K562 (cell line): ENCODE results near the gene SLC36A3. TPM values are rescaled to one million over a fixed set of nuclear protein-coding genes. Genes with fewer than 3 reads are reported as not detected.

Source experiments
- ATAC-seq: fragments of 200-7000 bp; cut with Tn5 transposase; 3 replicates; pipeline ENCODE4 v1.9.1; 2020; ENCODE audit warnings: moderate library complexity
- BruUV-seq: library from RNA; stranded (reverse); fragments of 400-500 nt; replicated peaks from 2 replicates; lab custom pipeline; 2021; lab: Mats Ljungman, UMichigan
- CTCF ChIA-PET: fragments of 300-600 bp; formaldehyde crosslinking; extraction: SDS; loops from one replicate; lab custom pipeline; 2021; ENCODE audit warnings: low intra/inter-chr PET ratio; lab: Yijun Ruan, JAX
- POLR2A ChIA-PET: fragments of 300-600, 350-650 bp; sonication (Branson Sonifier 250); formaldehyde crosslinking; extraction: SDS; loops from one replicate; lab custom pipeline; 2021; ENCODE audit warnings: antibody characterized with exemption, inconsistent platforms; lab: Yijun Ruan, JAX
- DNase-seq, 4 experiments: peaks; one replicate each; pipeline versions ENCODE4 v3.0.0 to v3.0.0-alpha.2; 2011 to 2018; ENCODE audit warnings: low spot score in 3 of 4, mixed read lengths in 3 of 4; ENCODE audit errors: extremely low read depth in 1 of 4
- FAIRE-seq: peaks from 2 replicates; lab custom pipeline; 2011; peaks lifted over from hg19 to GRCh38; lab: Jason Lieb, UNC
- H2AFZ ChIP-seq: 2 replicates; pipeline ENCODE4 v1.6.0; 2011; ENCODE audit warnings: low read depth, low read length, control low read depth, inconsistent platforms
- H3K27ac ChIP-seq: fragments of 200-600 bp; 3 replicates; pipeline ENCODE4 v1.8.0; 2011; ENCODE audit warnings: low read depth, mild to moderate bottlenecking, control low read depth, inconsistent platforms, low read length, moderate library complexity, mixed read lengths; ENCODE audit errors: extremely low read depth
- H3K27me3 ChIP-seq, 2 experiments: fragments of 300-600 bp in 1 of 2; 2 replicates in 1 of 2; 3 replicates in 1 of 2; pipeline versions ENCODE4 v1.6.0 to v1.8.0; 2011; ENCODE audit warnings: inconsistent platforms in 2 of 2, low read length in 2 of 2, mild to moderate bottlenecking in 1 of 2, mixed read lengths in 1 of 2, moderate library complexity in 1 of 2; ENCODE audit not compliant: control insufficient read depth in 2 of 2, insufficient read depth in 2 of 2
- H3K36me3 ChIP-seq: fragments of 300-600 bp; 3 replicates; pipeline ENCODE4 v1.8.0; 2011; ENCODE audit warnings: mild to moderate bottlenecking, low read length, inconsistent platforms; ENCODE audit not compliant: control insufficient read depth, insufficient read depth
- H3K4me1 ChIP-seq, 2 experiments: fragments of 200-600 bp in 1 of 2; replicated peaks in 1 of 2; 2 replicates in 1 of 2; 3 replicates in 1 of 2; pipeline versions ENCODE4 v1.5.1 to v1.8.0; 2011; ENCODE audit warnings: inconsistent platforms in 2 of 2, low read length in 2 of 2, mild to moderate bottlenecking in 1 of 2, mixed read lengths in 1 of 2, moderate library complexity in 1 of 2; ENCODE audit not compliant: control insufficient read depth in 2 of 2, insufficient read depth in 2 of 2
- H3K4me2 ChIP-seq: 2 replicates; pipeline ENCODE4 v1.6.1; 2011; ENCODE audit warnings: low read length, control low read depth, inconsistent platforms, mixed read lengths; ENCODE audit not compliant: insufficient read depth
- H3K4me3 ChIP-seq: fragments of 200-600 bp; sonication (generic), shearing (Covaris generic); 2 replicates; pipeline ENCODE4 v1.5.1; 2016; ENCODE audit warnings: control low read depth, inconsistent platforms
- H3K79me2 ChIP-seq: fragments of 200-600 bp; 3 replicates; pipeline ENCODE4 v1.8.0; 2011; ENCODE audit warnings: low read length, inconsistent platforms; ENCODE audit not compliant: control insufficient read depth, insufficient read depth
- H3K9ac ChIP-seq, 2 experiments: 2 replicates each; pipeline versions ENCODE4 v1.6.0 to v1.6.1; 2011; ENCODE audit warnings: low read depth in 2 of 2, low read length in 2 of 2, control low read depth in 1 of 2, inconsistent platforms in 1 of 2, mild to moderate bottlenecking in 1 of 2, mixed read lengths in 1 of 2; ENCODE audit not compliant: insufficient read depth in 1 of 2
- H3K9me1 ChIP-seq: one replicate; pipeline ENCODE4 v1.6.0; 2011; ENCODE audit warnings: inconsistent platforms, mild to moderate bottlenecking, low read length, moderate library complexity; ENCODE audit not compliant: control insufficient read depth, insufficient read depth
- H3K9me3 ChIP-seq: replicated peaks from 2 replicates; pipeline ENCODE4 v1.5.1; 2011; ENCODE audit warnings: low read depth, low read length, inconsistent platforms; ENCODE audit not compliant: control insufficient read depth, insufficient read depth
- H4K20me1 ChIP-seq: replicated peaks from 2 replicates; pipeline ENCODE4 v1.6.1; 2011; ENCODE audit warnings: low read length, inconsistent platforms, mixed read lengths; ENCODE audit not compliant: control insufficient read depth, insufficient read depth
- CBX2 ChIP-seq: fragments of 200-600 bp; sonication (generic); IDR thresholded peaks from one replicate; pipeline ENCODE4 v1.6.1; 2012; ENCODE audit warnings: mild to moderate bottlenecking, low read length, inconsistent platforms; ENCODE audit not compliant: insufficient read depth, poor library complexity, severe bottlenecking
- CBX8 ChIP-seq: fragments of 200-600 bp; sonication (generic); IDR thresholded peaks from 2 replicates; pipeline ENCODE4 v1.6.1; 2012; ENCODE audit warnings: borderline replicate concordance, mixed run types, low read depth, mild to moderate bottlenecking, moderate library complexity, mixed read lengths, low read length, control low read depth, inconsistent platforms; ENCODE audit not compliant: poor library complexity, severe bottlenecking; ENCODE audit errors: extremely low read depth
- DPF2 ChIP-seq: fragments of 450-650 bp; IDR thresholded peaks from 2 replicates; pipeline ENCODE4 v1.6.1; 2016
- GABPB1 ChIP-seq: sonication (generic); formaldehyde crosslinking; IDR thresholded peaks from 2 replicates; pipeline ENCODE4 v1.8.0; 2022; ENCODE audit warnings: mild to moderate bottlenecking, missing genetic modification reagents
- GABPB2 ChIP-seq: fragments of 250-450 bp; sonication (Bioruptor Pico); conservative IDR thresholded peaks from 2 replicates; pipeline ENCODE4 v1.5.1; 2021; ENCODE audit warnings: mild to moderate bottlenecking
- NFRKB ChIP-seq: fragments of 450-650 bp; IDR thresholded peaks from 2 replicates; pipeline ENCODE4 v1.6.1; 2016; ENCODE audit warnings: low read depth
- NONO ChIP-seq, 2 experiments: fragments of 200-400 bp in 1 of 2; fragments of 450-650 bp in 1 of 2; formaldehyde crosslinking in 1 of 2; IDR thresholded peaks; 2 replicates each; pipeline ENCODE4 v1.6.1; 2017; ENCODE audit warnings: low read depth in 2 of 2, mild to moderate bottlenecking in 2 of 2, moderate library complexity in 2 of 2, low read length in 1 of 2
- PURB ChIP-seq: sonication (generic); formaldehyde crosslinking; IDR thresholded peaks from 2 replicates; pipeline ENCODE4 v1.9.0; 2021; ENCODE audit warnings: low read depth, mild to moderate bottlenecking, missing genetic modification reagents
- RBM14 ChIP-seq: fragments of 200-400 bp; formaldehyde crosslinking; IDR thresholded peaks from 2 replicates; pipeline ENCODE4 v1.6.1; 2018; ENCODE audit warnings: low read depth, mild to moderate bottlenecking, low read length, moderate library complexity, borderline replicate concordance; ENCODE audit not compliant: insufficient read depth
- U2AF2 ChIP-seq: fragments of 200-400 bp; formaldehyde crosslinking; optimal IDR thresholded peaks from 2 replicates; pipeline ENCODE3; 2017; ENCODE audit warnings: low read depth, mild to moderate bottlenecking, low read length
- ZNF165 ChIP-seq: fragments of 250-450 bp; sonication (Bioruptor Pico); IDR thresholded peaks from 2 replicates; pipeline ENCODE4 v1.4.0; 2020; ENCODE audit warnings: borderline replicate concordance
- ZNF3 ChIP-seq: fragments of 250-450 bp; sonication (Bioruptor Pico); IDR thresholded peaks from 2 replicates; pipeline ENCODE4 v1.5.0; 2021; ENCODE audit warnings: mild to moderate bottlenecking, moderate library complexity
- ZNF561 ChIP-seq: fragments of 450-650 bp; formaldehyde crosslinking; conservative IDR thresholded peaks from 2 replicates; pipeline ENCODE4 v1.4.0; 2020; ENCODE audit warnings: mild to moderate bottlenecking, moderate library complexity
- ZZZ3 ChIP-seq: fragments of 450-650 bp; IDR thresholded peaks from 2 replicates; pipeline ENCODE4 v1.6.1; 2016; ENCODE audit warnings: antibody characterized with exemption, mild to moderate bottlenecking, moderate library complexity
- in situ Hi-C: fragments of 300-500 bp; cut with MboI; formaldehyde crosslinking; loops from 4 replicates; pipeline ENCODE4 v1.15.0; 2018; ENCODE audit warnings: inconsistent platforms, mixed read lengths
- intact Hi-C: fragments of 100-400 bp; cut with micrococcal nuclease; formaldehyde crosslinking; loops from 2 replicates; pipeline ENCODE4 v1.14.2; 2022
- polyA plus RNA-seq, 8 experiments: library from polyadenylated mRNA; depleted of rRNA in 4 of 8; stranded (reverse) in 5 of 8; unstranded in 3 of 8; fragments of >200 nt; fragmentation: Nextera tagmentation in 2 of 8; fragmentation: Illumina TruSeq in 1 of 8; extraction: Ambion mirVana in 2 of 8; extraction: Trizol in 1 of 8; gene quantifications; 2 replicates each; pipeline versions ENCODE4 v1.2.1 to v1.2.3, GENCODE V29; 2011 to 2014; ENCODE audit warnings: inconsistent platforms in 1 of 8, missing spikeins in 1 of 8
- total RNA-seq, 7 experiments: library from RNA; depleted of rRNA in 6 of 7; stranded (reverse); fragments of >200 nt in 6 of 7; fragmentation: Illumina TruSeq in 2 of 7; extraction: Trizol in 2 of 7; gene quantifications; 2 replicates each; pipeline versions ENCODE4 v1.2.1 to v1.2.3, GENCODE V29; 2011 to 2021; ENCODE audit warnings: low replicate concordance in 1 of 7
- TF ChIP-seq, protein P1 (sequence below): fragments of 450-650 bp; formaldehyde crosslinking; IDR thresholded peaks from 2 replicates; pipeline ENCODE4 v1.4.0; 2020; ENCODE audit warnings: mild to moderate bottlenecking, moderate library complexity
- TF ChIP-seq, protein P2 (sequence below): IDR thresholded peaks from 2 replicates; pipeline ENCODE4 v1.6.1; 2011; ENCODE audit not compliant: insufficient read length; ENCODE audit errors: extremely low read depth
- TF ChIP-seq, protein P3 (sequence below): fragments of 450-650 bp; IDR thresholded peaks from 2 replicates; pipeline ENCODE4 v1.7.1; 2018; ENCODE audit warnings: mild to moderate bottlenecking, low read depth; ENCODE audit not compliant: partially characterized antibody

SLC36A3 gene
- total and polyA plus RNA-seq, 9 of the 15 experiments (the other 6 are each of a cell fraction or from before 2014, with no cell fraction given), result not detected

DNA sequence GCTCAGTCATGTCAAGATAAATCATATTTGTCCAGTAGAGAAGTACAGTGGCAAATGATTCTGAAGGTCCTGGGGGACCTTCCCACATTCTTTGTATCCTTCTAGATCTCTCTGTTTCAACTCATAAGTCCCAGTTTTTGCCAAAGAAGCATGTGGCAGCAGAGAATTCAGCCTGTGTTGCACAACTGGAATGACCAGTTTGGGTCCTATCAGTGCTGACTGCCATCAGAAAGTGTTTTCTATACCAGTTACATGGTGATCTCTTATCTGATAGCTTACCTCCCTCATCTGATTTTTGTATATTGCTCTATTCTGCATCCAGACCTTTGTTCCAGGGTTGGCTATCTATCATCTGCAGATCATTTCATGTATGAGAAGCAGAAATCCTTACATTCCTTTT is 28.9 kb downstream of the SLC36A3 start (continued):
- TF ChIP-seq, protein P1, sequence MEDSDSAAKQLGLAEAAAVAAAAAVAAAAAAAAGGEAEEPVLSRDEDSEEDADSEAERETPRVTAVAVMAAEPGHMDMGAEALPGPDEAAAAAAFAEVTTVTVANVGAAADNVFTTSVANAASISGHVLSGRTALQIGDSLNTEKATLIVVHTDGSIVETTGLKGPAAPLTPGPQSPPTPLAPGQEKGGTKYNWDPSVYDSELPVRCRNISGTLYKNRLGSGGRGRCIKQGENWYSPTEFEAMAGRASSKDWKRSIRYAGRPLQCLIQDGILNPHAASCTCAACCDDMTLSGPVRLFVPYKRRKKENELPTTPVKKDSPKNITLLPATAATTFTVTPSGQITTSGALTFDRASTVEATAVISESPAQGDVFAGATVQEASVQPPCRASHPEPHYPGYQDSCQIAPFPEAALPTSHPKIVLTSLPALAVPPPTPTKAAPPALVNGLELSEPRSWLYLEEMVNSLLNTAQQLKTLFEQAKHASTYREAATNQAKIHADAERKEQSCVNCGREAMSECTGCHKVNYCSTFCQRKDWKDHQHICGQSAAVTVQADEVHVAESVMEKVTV (CRISPR knock-in tag), result no peak
- TF ChIP-seq CBX8, result no peak
- no peak for TF ChIP-seq DPF2
- TF ChIP-seq GABPB1 (CRISPR knock-in tag), result no peak
- no peak for TF ChIP-seq GABPB2 (CRISPR knock-in tag)

DNA sequence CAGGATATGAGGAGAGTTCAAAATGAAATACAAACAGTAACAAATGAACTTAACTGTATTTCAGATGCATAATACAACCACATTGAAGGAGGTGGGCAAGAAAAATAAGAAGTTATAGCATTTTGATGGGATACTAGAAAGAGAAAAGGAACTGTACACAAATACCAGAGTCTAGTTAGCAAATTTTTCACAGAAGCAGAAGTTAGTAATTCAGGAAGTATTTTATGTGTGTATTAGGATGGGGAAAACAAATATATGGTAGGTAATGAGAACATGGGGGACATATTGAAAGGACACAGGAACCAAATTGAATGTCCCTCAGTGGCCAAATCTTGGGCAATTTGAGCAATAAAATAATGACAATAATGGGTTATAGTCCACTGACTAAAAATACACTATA is 32.2 kb downstream of the SLC36A3 start:
- ChIA-PET POLR2A (interaction anchor here (0.5 kb wide), 1 partner anchor 17 kb away, joined by 3 read pairs; no protein-coding TSS in a partner anchor), CTCF (no interaction called here)
- in situ Hi-C loops (no loop called here), intact Hi-C loops (no loop called here)
- no peaks in the 10 kb centered on the region for H3K9me3 ChIP-seq
- no peak overlapping the region for H2AFZ ChIP-seq
- no peaks in the 10 kb centered on the region for H3K9me1 ChIP-seq
- H3K4me1 ChIP-seq, result no peaks in the 10 kb centered on the region
- peaks cover 0 to 6% of the 10 kb centered on the region in 2 experiments; a peak in 2 of 5 replicates for H3K27me3 ChIP-seq
- H4K20me1 ChIP-seq, result no peaks in the 10 kb centered on the region
- H3K9ac ChIP-seq, result no peak overlapping the region
- ATAC-seq (no peak), DNase-seq (no peak), FAIRE-seq (no peak)
- TF ChIP-seq ZNF165 (CRISPR knock-in tag) (no peak), NONO (IDR thresholded peaks at IDR 0.05; ENCODE audit: low read depth in 2 of 2, low read length in 1 of 2) (no peak), U2AF2 (no peak), PURB (no peak), NFRKB (no peak), ZNF561 (CRISPR knock-in tag) (no peak), RBM14 (no peak), CBX2 (no peak), ZZZ3 (no peak), ZNF3 (no peak)
- TF ChIP-seq, protein P2, sequence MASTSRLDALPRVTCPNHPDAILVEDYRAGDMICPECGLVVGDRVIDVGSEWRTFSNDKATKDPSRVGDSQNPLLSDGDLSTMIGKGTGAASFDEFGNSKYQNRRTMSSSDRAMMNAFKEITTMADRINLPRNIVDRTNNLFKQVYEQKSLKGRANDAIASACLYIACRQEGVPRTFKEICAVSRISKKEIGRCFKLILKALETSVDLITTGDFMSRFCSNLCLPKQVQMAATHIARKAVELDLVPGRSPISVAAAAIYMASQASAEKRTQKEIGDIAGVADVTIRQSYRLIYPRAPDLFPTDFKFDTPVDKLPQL, result no peak
- TF ChIP-seq, protein P3, sequence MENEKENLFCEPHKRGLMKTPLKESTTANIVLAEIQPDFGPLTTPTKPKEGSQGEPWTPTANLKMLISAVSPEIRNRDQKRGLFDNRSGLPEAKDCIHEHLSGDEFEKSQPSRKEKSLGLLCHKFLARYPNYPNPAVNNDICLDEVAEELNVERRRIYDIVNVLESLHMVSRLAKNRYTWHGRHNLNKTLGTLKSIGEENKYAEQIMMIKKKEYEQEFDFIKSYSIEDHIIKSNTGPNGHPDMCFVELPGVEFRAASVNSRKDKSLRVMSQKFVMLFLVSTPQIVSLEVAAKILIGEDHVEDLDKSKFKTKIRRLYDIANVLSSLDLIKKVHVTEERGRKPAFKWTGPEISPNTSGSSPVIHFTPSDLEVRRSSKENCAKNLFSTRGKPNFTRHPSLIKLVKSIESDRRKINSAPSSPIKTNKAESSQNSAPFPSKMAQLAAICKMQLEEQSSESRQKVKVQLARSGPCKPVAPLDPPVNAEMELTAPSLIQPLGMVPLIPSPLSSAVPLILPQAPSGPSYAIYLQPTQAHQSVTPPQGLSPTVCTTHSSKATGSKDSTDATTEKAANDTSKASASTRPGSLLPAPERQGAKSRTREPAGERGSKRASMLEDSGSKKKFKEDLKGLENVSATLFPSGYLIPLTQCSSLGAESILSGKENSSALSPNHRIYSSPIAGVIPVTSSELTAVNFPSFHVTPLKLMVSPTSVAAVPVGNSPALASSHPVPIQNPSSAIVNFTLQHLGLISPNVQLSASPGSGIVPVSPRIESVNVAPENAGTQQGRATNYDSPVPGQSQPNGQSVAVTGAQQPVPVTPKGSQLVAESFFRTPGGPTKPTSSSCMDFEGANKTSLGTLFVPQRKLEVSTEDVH, result no peak
- H3K4me2 ChIP-seq, result no peak overlapping the region
- no peak overlapping the region for H3K4me3 ChIP-seq
- no peak overlapping the region for H3K27ac ChIP-seq
- no TSS peak for BruUV-seq
- H3K36me3 ChIP-seq, result peaks cover 9% of the 10 kb centered on the region; the same call in 1 of the 3 replicates
- H3K79me2 ChIP-seq, result no peaks in the 10 kb centered on the region
